NT2/D1 (cell line): ENCODE data around the gene ZNF506.
"Not testable (repeated sequence)": the region's sequence is repeated elsewhere in the genome, so short reads cannot be mapped to it uniquely, and the experiment has no call there.

Experiments used
- DNase-seq: peaks from one replicate; pipeline ENCODE4 v3.0.0-alpha.2; 2011; ENCODE audit warnings: low read depth, low spot score
- H3K27me3 ChIP-seq: 2 replicates; pipeline ENCODE4 v1.6.0; 2011; ENCODE audit warnings: mild to moderate bottlenecking; ENCODE audit not compliant: insufficient read length, insufficient read depth
- H3K36me3 ChIP-seq: 2 replicates; pipeline ENCODE4 v1.6.1; 2011; ENCODE audit warnings: mild to moderate bottlenecking, low read length, mixed read lengths; ENCODE audit not compliant: insufficient read depth, insufficient read length
- H3K4me1 ChIP-seq: 2 replicates; pipeline ENCODE4 v1.5.1; 2011; ENCODE audit not compliant: insufficient read depth, insufficient read length
- H3K4me3 ChIP-seq: 2 replicates; pipeline ENCODE4 v1.5.1; 2011; ENCODE audit warnings: low read depth; ENCODE audit not compliant: insufficient read length
- H3K9ac ChIP-seq: 2 replicates; pipeline ENCODE4 v1.6.0; 2011; ENCODE audit warnings: low read depth; ENCODE audit not compliant: insufficient read length
- H3K9me3 ChIP-seq: 2 replicates; pipeline ENCODE4 v1.5.1; 2011; ENCODE audit warnings: mild to moderate bottlenecking, low read length; ENCODE audit not compliant: insufficient read depth
- SUZ12 ChIP-seq: IDR thresholded peaks from 2 replicates; pipeline ENCODE4 v1.6.1; 2011; ENCODE audit not compliant: insufficient read length, insufficient read depth; ENCODE audit errors: extremely low read depth
- YY1 ChIP-seq: IDR thresholded peaks from 2 replicates; pipeline ENCODE4 v1.6.1; 2011; ENCODE audit not compliant: insufficient read length, insufficient read depth
- ZNF274 ChIP-seq: IDR thresholded peaks from 2 replicates; pipeline ENCODE4 v1.6.1; 2011; ENCODE audit warnings: mild to moderate bottlenecking, low read depth, low read length

ZNF506 gene

GRCh38 chr19:19849056-19849455 is 27.5 kb upstream of the ZNF506 start:
- peaks cover 2% of the 10 kb centered on the region for H3K4me1 ChIP-seq
- no peak overlapping the region for H3K4me3 ChIP-seq
- H3K9ac ChIP-seq: no peak overlapping the region
- TF ChIP-seq SUZ12: no peak
- no peak for TF ChIP-seq YY1
- no peak for TF ChIP-seq ZNF274
- no peaks in the 10 kb centered on the region for H3K27me3 ChIP-seq
- no peak for DNase-seq
- H3K9me3 ChIP-seq: peaks cover 15% of the 10 kb centered on the region
- H3K36me3 ChIP-seq: no peaks in the 10 kb centered on the region

GRCh38 chr19:19847781-19848180 is 26.2 kb upstream of the ZNF506 start:
- Histone ChIP-seq H3K4me1 (peaks cover 2% of the 10 kb centered on the region), H3K4me3 (no peak overlapping the region), H3K9me3 (peaks cover 28% of the 10 kb centered on the region), H3K9ac (no peak overlapping the region), H3K36me3 (no peaks in the 10 kb centered on the region), H3K27me3 (no peaks in the 10 kb centered on the region)
- no peak for TF ChIP-seq ZNF274
- DNase-seq: no peak

GRCh38 chr19:19835560-19836038 is 14.0 kb upstream of the ZNF506 start:
- peaks cover 93% of the 10 kb centered on the region for H3K9me3 ChIP-seq
- no peaks in the 10 kb centered on the region for H3K27me3 ChIP-seq
- no peak overlapping the region for H3K4me3 ChIP-seq
- peak; percentile 92 for TF ChIP-seq ZNF274
- TF ChIP-seq SUZ12: no peak
- DNase-seq: no peak
- no peak overlapping the region for H3K9ac ChIP-seq
- no peaks in the 10 kb centered on the region for H3K36me3 ChIP-seq
- H3K4me1 ChIP-seq: no peaks in the 10 kb centered on the region

GRCh38 chr19:19826875-19827274 is 5.3 kb upstream of the ZNF506 start:
- no peaks in the 10 kb centered on the region for H3K36me3 ChIP-seq
- no peak for DNase-seq
- H3K4me1 ChIP-seq: no peaks in the 10 kb centered on the region
- no peak overlapping the region for H3K9ac ChIP-seq
- no peak overlapping the region for H3K4me3 ChIP-seq
- peaks cover 47% of the 10 kb centered on the region for H3K9me3 ChIP-seq
- TF ChIP-seq YY1: no peak
- TF ChIP-seq ZNF274: no peak
- TF ChIP-seq SUZ12: no peak
- no peaks in the 10 kb centered on the region for H3K27me3 ChIP-seq

GRCh38 chr19:19823916-19824315 is 2.4 kb upstream of the ZNF506 start:
- H3K27me3 ChIP-seq: no peaks in the 10 kb centered on the region
- no peak for DNase-seq
- peaks cover 13% of the 10 kb centered on the region for H3K36me3 ChIP-seq
- no peak overlapping the region for H3K4me3 ChIP-seq
- no peak overlapping the region for H3K9ac ChIP-seq
- peaks cover 18% of the 10 kb centered on the region for H3K9me3 ChIP-seq
- no peaks in the 10 kb centered on the region for H3K4me1 ChIP-seq
- TF ChIP-seq YY1 (no peak), ZNF274 (no peak), SUZ12 (no peak)

- not testable (repeated sequence) for H3K4me1 ChIP-seq, H3K27me3 ChIP-seq, DNase-seq, H3K9me3 ChIP-seq
- H3K4me3 ChIP-seq: peak overlapping the region; percentile 89
- H3K9ac ChIP-seq: peak overlapping the region; percentile 61
- peaks cover 24% of the 10 kb centered on the region for H3K36me3 ChIP-seq
Observed at GRCh38 chr19:19821976-19822375, 426 bp upstream of the ZNF506 start.

GRCh38 chr19:19820774-19821320 is 703 bp downstream of the ZNF506 start:
- Histone ChIP-seq H3K4me1 (no peaks in the 10 kb centered on the region), H3K27me3 (no peaks in the 10 kb centered on the region), H3K9ac (peak overlapping the region; percentile 81), H3K4me3 (peak overlapping the region; percentile 89), H3K9me3 (peaks cover 6% of the 10 kb centered on the region; the same call in 1 of the 2 replicates), H3K36me3 (peaks cover 24% of the 10 kb centered on the region)
- DNase-seq: no peak
- no peak for TF ChIP-seq YY1
- TF ChIP-seq ZNF274: no peak
- no peak for TF ChIP-seq SUZ12

- H3K4me1 ChIP-seq: no peaks in the 10 kb centered on the region
- peaks cover 43% of the 10 kb centered on the region for H3K36me3 ChIP-seq
- TF ChIP-seq ZNF274: no peak
- H3K9me3 ChIP-seq: no peaks in the 10 kb centered on the region
- no peak overlapping the region for H3K9ac ChIP-seq
- DNase-seq: no peak
- no peaks in the 10 kb centered on the region for H3K27me3 ChIP-seq
- H3K4me3 ChIP-seq: no peak overlapping the region
Observed at GRCh38 chr19:19817357-19817756, 4.2 kb downstream of the ZNF506 start.
